Liver (tissue), 9 donors: Measurements from ENCODE around the gene ATG4B. TPM values are rescaled to one million over a fixed set of nuclear protein-coding genes. Genes with fewer than 3 reads are reported as not detected.
A peak's percentile ranks its signal among the peaks of the same experiment; 100 is the strongest.

Source experiments
- DNase-seq: peaks from one replicate; pipeline ENCODE4 v3.0.0-alpha.2; 2017; ENCODE audit warnings: low spot score
- H3K27ac ChIP-seq, 2 donors: one replicate each; pipeline ENCODE4 v1.7.0; 2013; ENCODE audit warnings: inconsistent platforms in 2 of 2, low read length in 2 of 2, control low read depth in 1 of 2, low read depth in 1 of 2, mild to moderate bottlenecking in 1 of 2
- H3K27me3 ChIP-seq, 4 donors: one replicate each; pipeline versions ENCODE4 v1.6.1 to v1.7.0; 2013; ENCODE audit warnings: low read length in 3 of 4, inconsistent platforms in 1 of 4, mild to moderate bottlenecking in 1 of 4, moderate library complexity in 1 of 4; ENCODE audit not compliant: control insufficient read depth in 4 of 4, insufficient read depth in 4 of 4
- H3K36me3 ChIP-seq, 4 donors: one replicate each; pipeline versions ENCODE4 v1.6.1 to v1.7.0; 2013; ENCODE audit warnings: low read length in 3 of 4, mild to moderate bottlenecking in 3 of 4, low read depth in 1 of 4, moderate library complexity in 1 of 4; ENCODE audit not compliant: control insufficient read depth in 4 of 4, insufficient read depth in 3 of 4
- H3K4me1 ChIP-seq, 4 donors: one replicate each; pipeline versions ENCODE4 v1.6.1 to v1.7.0; 2013; ENCODE audit warnings: low read length in 3 of 4, mild to moderate bottlenecking in 3 of 4, moderate library complexity in 1 of 4; ENCODE audit not compliant: control insufficient read depth in 4 of 4, insufficient read depth in 4 of 4
- H3K4me3 ChIP-seq, 3 donors: one replicate each; pipeline versions ENCODE4 v1.6.1 to v1.7.0; 2013; ENCODE audit warnings: low read length in 3 of 3, control low read depth in 1 of 3, low read depth in 1 of 3, mild to moderate bottlenecking in 1 of 3
- H3K9ac ChIP-seq, 2 donors: one replicate each; pipeline ENCODE4 v1.7.0; 2013; ENCODE audit warnings: low read length in 2 of 2, mild to moderate bottlenecking in 2 of 2, moderate library complexity in 2 of 2, control low read depth in 1 of 2, low read depth in 1 of 2
- H3K9me3 ChIP-seq, 4 donors: one replicate each; pipeline versions ENCODE4 v1.6.1 to v1.7.0; 2013; ENCODE audit warnings: low read length in 3 of 4; ENCODE audit not compliant: control insufficient read depth in 4 of 4
- EGR1 ChIP-seq, 2 donors: IDR thresholded peaks; 2 replicates each; pipeline ENCODE4 v1.6.1; 2016 to 2018; ENCODE audit warnings: antibody characterized with exemption in 2 of 2, low read depth in 2 of 2
- FOXA1 ChIP-seq: IDR thresholded peaks from 2 replicates; pipeline ENCODE4 v1.6.1; 2016; ENCODE audit warnings: antibody characterized with exemption
- FOXA2 ChIP-seq: IDR thresholded peaks from 2 replicates; pipeline ENCODE4 v1.6.1; 2016; ENCODE audit warnings: antibody characterized with exemption
- GABPA ChIP-seq, 2 donors: IDR thresholded peaks in 1 of 2; conservative IDR thresholded peaks in 1 of 2; 2 replicates each; pipeline ENCODE4 v1.6.1; 2016; ENCODE audit warnings: antibody characterized with exemption in 2 of 2, mild to moderate bottlenecking in 1 of 2, moderate library complexity in 1 of 2
- HNF4A ChIP-seq, 2 donors: conservative IDR thresholded peaks; 2 replicates each; pipeline ENCODE4 v1.6.1; 2016; ENCODE audit warnings: antibody characterized with exemption in 2 of 2, mild to moderate bottlenecking in 2 of 2
- HNF4G ChIP-seq: IDR thresholded peaks from 2 replicates; pipeline ENCODE4 v1.6.1; 2016; ENCODE audit warnings: antibody characterized with exemption
- JUND ChIP-seq, 2 donors: IDR thresholded peaks; 2 replicates each; pipeline ENCODE4 v1.6.1; 2016; ENCODE audit warnings: antibody characterized with exemption in 2 of 2
- NR2F2 ChIP-seq: IDR thresholded peaks from 2 replicates; pipeline ENCODE4 v1.6.1; 2016; ENCODE audit warnings: antibody characterized with exemption
- RAD21 ChIP-seq, 2 donors: IDR thresholded peaks; 2 replicates each; pipeline ENCODE4 v1.6.1; 2016; ENCODE audit warnings: antibody characterized with exemption in 2 of 2, mild to moderate bottlenecking in 2 of 2
- RXRA ChIP-seq, 2 donors: IDR thresholded peaks; 2 replicates each; pipeline ENCODE4 v1.6.1; 2017 to 2018; ENCODE audit warnings: antibody characterized with exemption in 2 of 2, mild to moderate bottlenecking in 1 of 2
- SP1 ChIP-seq: IDR thresholded peaks from 2 replicates; pipeline ENCODE4 v1.6.1; 2018; ENCODE audit warnings: antibody characterized with exemption, mild to moderate bottlenecking
- TAF1 ChIP-seq: conservative IDR thresholded peaks from 2 replicates; pipeline ENCODE4 v1.6.1; 2016; ENCODE audit warnings: antibody characterized with exemption, mild to moderate bottlenecking
- WGBS: extraction: QIAGEN DNeasy Blood & Tissue Kit; methylation state at CpG from one replicate; pipeline ENCODE4 v1.1.7; 2013; 5-methylcytosine and 5-hydroxymethylcytosine counted together
- polyA plus RNA-seq, 2 donors: library from polyadenylated mRNA; stranded (reverse) in 1 of 2; unstranded in 1 of 2; fragments of 200-250 nt in 1 of 2; fragments of >200 nt in 1 of 2; fragmentation: Nextera tagmentation in 1 of 2; extraction: Ambion mirVana in 1 of 2; gene quantifications; one replicate each; pipeline versions ENCODE4 v1.2.1 to v1.2.3, GENCODE V29; 2013 to 2015
- total RNA-seq, 2 donors: library from RNA; depleted of rRNA; stranded (reverse); fragments of >200 nt; gene quantifications; one replicate each; pipeline ENCODE4 v1.2.3, GENCODE V29; 2014
- TF ChIP-seq, protein P1 (sequence below): IDR thresholded peaks from 2 replicates; pipeline ENCODE4 v1.6.1; 2016; ENCODE audit warnings: antibody characterized with exemption
- TF ChIP-seq, protein P2 (sequence below): IDR thresholded peaks from 2 replicates; pipeline ENCODE4 v1.6.1; 2016; ENCODE audit warnings: antibody characterized with exemption
- TF ChIP-seq, protein P3 (sequence below): fragments of 150-350 bp; IDR thresholded peaks from 2 replicates; pipeline ENCODE4 v1.5.1; 2017; ENCODE audit warnings: improper control_type of control experiment, low read depth, low read length; ENCODE audit not compliant: missing input control
- TF ChIP-seq, protein P4 (sequence below): IDR thresholded peaks from 2 replicates; pipeline ENCODE4 v1.6.1; 2016; ENCODE audit warnings: antibody characterized with exemption
- donor health status: healthy.
- donor health status: healthy.
- donor health status: healthy.
- donor health status: healthy.
- donor health status: healthy.

ATG4B gene
- total and polyA plus RNA-seq, 4 donors = 31.0 to 50.3 (median 37.7) TPM

DNA sequence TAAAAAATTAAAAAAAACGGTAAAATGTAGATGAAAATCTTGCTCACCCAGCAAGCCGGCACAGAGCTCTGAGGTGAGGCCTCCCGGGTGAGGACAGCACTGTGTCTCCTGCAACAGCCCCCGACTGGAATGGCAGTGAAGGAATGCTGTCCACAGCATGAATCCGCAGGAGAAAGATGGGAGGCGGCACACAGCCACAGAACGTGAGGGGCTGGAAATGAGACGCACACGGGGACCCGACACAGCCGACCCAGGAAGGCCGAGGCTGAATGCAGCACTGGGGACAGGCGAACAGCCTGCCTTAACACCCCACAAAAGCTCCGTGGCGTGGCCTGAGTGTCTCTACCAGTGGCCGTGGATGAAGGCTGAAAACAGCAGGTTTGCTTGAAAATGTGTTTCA is 44.2 kb upstream of the ATG4B start:
- Histone ChIP-seq H3K9ac (no peak overlapping the region), H3K27ac (no peak overlapping the region), H3K4me1 (no peaks in the 10 kb centered on the region), H3K36me3 (peaks cover 0 to 10% (median 9%) of the 10 kb centered on the region in 4 donors), H3K9me3 (no peaks in the 10 kb centered on the region), H3K4me3 (no peak overlapping the region), H3K27me3 (no peaks in the 10 kb centered on the region)
- WGBS = 96% methylated on average over 16 of the region's 16 CpGs
- TF ChIP-seq FOXA2 (no peak), RXRA (IDR thresholded peaks at IDR 0.05) (no peak), GABPA (IDR thresholded peaks at IDR 0.05 in 1 of 2, conservative IDR thresholded peaks at IDR 0.05 in 1 of 2) (no peak), JUND (IDR thresholded peaks at IDR 0.05) (no peak)
- TF ChIP-seq, protein P1, sequence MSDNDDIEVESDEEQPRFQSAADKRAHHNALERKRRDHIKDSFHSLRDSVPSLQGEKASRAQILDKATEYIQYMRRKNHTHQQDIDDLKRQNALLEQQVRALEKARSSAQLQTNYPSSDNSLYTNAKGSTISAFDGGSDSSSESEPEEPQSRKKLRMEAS = no peak
- TF ChIP-seq, protein P2, sequence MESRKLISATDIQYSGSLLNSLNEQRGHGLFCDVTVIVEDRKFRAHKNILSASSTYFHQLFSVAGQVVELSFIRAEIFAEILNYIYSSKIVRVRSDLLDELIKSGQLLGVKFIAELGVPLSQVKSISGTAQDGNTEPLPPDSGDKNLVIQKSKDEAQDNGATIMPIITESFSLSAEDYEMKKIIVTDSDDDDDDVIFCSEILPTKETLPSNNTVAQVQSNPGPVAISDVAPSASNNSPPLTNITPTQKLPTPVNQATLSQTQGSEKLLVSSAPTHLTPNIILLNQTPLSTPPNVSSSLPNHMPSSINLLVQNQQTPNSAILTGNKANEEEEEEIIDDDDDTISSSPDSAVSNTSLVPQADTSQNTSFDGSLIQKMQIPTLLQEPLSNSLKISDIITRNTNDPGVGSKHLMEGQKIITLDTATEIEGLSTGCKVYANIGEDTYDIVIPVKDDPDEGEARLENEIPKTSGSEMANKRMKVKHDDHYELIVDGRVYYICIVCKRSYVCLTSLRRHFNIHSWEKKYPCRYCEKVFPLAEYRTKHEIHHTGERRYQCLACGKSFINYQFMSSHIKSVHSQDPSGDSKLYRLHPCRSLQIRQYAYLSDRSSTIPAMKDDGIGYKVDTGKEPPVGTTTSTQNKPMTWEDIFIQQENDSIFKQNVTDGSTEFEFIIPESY = no peak
- no peak for DNase-seq

DNA sequence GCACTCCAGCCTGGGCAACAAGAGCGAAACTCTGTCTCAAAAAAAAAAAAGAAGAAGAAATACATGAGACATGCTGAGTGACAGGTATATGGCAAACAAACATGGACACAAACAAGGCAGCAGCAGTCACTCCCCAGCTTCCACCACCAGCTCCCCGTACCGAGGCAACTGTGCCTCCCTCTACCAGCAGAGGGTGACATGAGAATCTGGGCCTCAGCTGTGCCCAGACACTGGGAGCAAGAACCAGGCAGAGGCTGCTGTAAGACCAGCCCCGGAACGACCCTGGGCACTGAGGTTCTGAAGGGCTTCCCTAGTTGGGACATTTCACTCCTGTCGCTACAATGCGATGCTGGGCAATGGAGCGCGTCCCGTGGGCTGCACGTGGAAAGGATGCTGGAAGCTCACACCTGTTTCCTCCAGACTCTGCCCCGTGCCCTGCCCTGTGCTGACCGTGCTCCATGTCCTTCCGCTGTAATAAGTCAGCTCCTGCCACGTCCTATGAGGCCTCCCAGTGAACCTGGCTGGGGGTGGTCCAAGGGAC is 41.8 kb upstream of the ATG4B start:
- no peaks in the 10 kb centered on the region for H3K9me3 ChIP-seq
- no peak for TF ChIP-seq EGR1 (IDR thresholded peaks at IDR 0.05; ENCODE audit: low read depth in 2 of 2)
- peak in 1 of 2 donors; percentile 48 for TF ChIP-seq RAD21 (IDR thresholded peaks at IDR 0.05)
- TF ChIP-seq, protein P3, sequence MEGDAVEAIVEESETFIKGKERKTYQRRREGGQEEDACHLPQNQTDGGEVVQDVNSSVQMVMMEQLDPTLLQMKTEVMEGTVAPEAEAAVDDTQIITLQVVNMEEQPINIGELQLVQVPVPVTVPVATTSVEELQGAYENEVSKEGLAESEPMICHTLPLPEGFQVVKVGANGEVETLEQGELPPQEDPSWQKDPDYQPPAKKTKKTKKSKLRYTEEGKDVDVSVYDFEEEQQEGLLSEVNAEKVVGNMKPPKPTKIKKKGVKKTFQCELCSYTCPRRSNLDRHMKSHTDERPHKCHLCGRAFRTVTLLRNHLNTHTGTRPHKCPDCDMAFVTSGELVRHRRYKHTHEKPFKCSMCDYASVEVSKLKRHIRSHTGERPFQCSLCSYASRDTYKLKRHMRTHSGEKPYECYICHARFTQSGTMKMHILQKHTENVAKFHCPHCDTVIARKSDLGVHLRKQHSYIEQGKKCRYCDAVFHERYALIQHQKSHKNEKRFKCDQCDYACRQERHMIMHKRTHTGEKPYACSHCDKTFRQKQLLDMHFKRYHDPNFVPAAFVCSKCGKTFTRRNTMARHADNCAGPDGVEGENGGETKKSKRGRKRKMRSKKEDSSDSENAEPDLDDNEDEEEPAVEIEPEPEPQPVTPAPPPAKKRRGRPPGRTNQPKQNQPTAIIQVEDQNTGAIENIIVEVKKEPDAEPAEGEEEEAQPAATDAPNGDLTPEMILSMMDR = peak; percentile 24
- TF ChIP-seq RXRA (IDR thresholded peaks at IDR 0.05) = no peak
- no peak for TF ChIP-seq HNF4G
- TF ChIP-seq, protein P2 = no peak
- TF ChIP-seq TAF1 = no peak
- no peak for TF ChIP-seq NR2F2
- TF ChIP-seq SP1 = no peak
- TF ChIP-seq HNF4A (conservative IDR thresholded peaks at IDR 0.05) = no peak
- TF ChIP-seq FOXA1 = no peak
- TF ChIP-seq, protein P1 = no peak
- TF ChIP-seq, protein P4, sequence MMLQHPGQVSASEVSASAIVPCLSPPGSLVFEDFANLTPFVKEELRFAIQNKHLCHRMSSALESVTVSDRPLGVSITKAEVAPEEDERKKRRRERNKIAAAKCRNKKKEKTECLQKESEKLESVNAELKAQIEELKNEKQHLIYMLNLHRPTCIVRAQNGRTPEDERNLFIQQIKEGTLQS = no peak
- H3K4me1 ChIP-seq = no peaks in the 10 kb centered on the region
- no peak overlapping the region for H3K4me3 ChIP-seq
- H3K9ac ChIP-seq = no peak overlapping the region
- H3K27ac ChIP-seq = no peak overlapping the region
- peaks cover 4 to 18% (median 15%) of the 10 kb centered on the region in 4 donors for H3K36me3 ChIP-seq
- WGBS = 95% methylated on average over 15 of the region's 15 CpGs
- no peaks in the 10 kb centered on the region for H3K27me3 ChIP-seq
- no peak for DNase-seq
